HG03558 (cell line): ENCODE data around the gene KCNT1.

Source experiments
- ATAC-seq: cut with Tn5 transposase; IDR thresholded peaks from one replicate; pipeline ENCODE4 v1.9.1; 2021; ENCODE audit warnings: moderate number of reproducible peaks; ENCODE audit not compliant: unreplicated experiment; ENCODE audit errors: extremely low read depth

KCNT1 gene

GRCh38 chr9:135697226-135697625, 4.8 kb upstream of the KCNT1 start:
- ATAC-seq: no peak

- ATAC-seq: no peak
Observed at GRCh38 chr9:135698236-135698635, 3.7 kb upstream of the KCNT1 start.

GRCh38 chr9:135698767-135699166, 3.2 kb upstream of the KCNT1 start:
- no peak for ATAC-seq

- ATAC-seq: no peak
Observed at GRCh38 chr9:135699440-135699839, 2.5 kb upstream of the KCNT1 start, which contains the start of gene SOHLH1. Gene SOHLH1, minus strand, starts transcription at chr9:135699481. Its CDS starts 14 bp downstream, at chr9:135699467.

GRCh38 chr9:135700525-135700924, 1.5 kb upstream of the KCNT1 start:
- no peak for ATAC-seq

GRCh38 chr9:135701067-135701958, 672 bp upstream of the KCNT1 start:
- no peak for ATAC-seq

GRCh38 chr9:135703726-135704125, 1.7 kb downstream of the KCNT1 start:
- no peak for ATAC-seq

- ATAC-seq: no peak
Observed at GRCh38 chr9:135704483-135704882, 2.5 kb downstream of the KCNT1 start.

GRCh38 chr9:135705376-135705775, 3.4 kb downstream of the KCNT1 start:
- no peak for ATAC-seq

GRCh38 chr9:135706288-135706687, 4.3 kb downstream of the KCNT1 start:
- no peak for ATAC-seq

- ATAC-seq: no peak
Observed at GRCh38 chr9:135707252-135708138, 5.5 kb downstream of the KCNT1 start.

- ATAC-seq: no peak
Observed at GRCh38 chr9:135708164-135708563, 6.2 kb downstream of the KCNT1 start.

- ATAC-seq: no peak
Observed at GRCh38 chr9:135711391-135711790, 9.4 kb downstream of the KCNT1 start.

GRCh38 chr9:135711881-135712280, 9.9 kb downstream of the KCNT1 start:
- ATAC-seq: no peak

GRCh38 chr9:135712613-135713295, 10.8 kb downstream of the KCNT1 start:
- no peak for ATAC-seq

- ATAC-seq: no peak
Observed at GRCh38 chr9:135714242-135715055, 12.5 kb downstream of the KCNT1 start.

GRCh38 chr9:135715056-135715595, 13.1 kb downstream of the KCNT1 start:
- no peak for ATAC-seq

- no peak for ATAC-seq
Observed at GRCh38 chr9:135716045-135716444, 14.1 kb downstream of the KCNT1 start.

GRCh38 chr9:135717410-135717809, 15.4 kb downstream of the KCNT1 start:
- ATAC-seq: no peak
